Muscle of leg (tissue), 11 donors: ENCODE measurements around the gene ADAM33. TPM values are rescaled to one million over a fixed set of nuclear protein-coding genes. Genes with fewer than 3 reads are reported as not detected.

Experiments used
- DNase-seq: peaks from one replicate; pipeline ENCODE4 v3.0.0; 2013
- H3K27ac ChIP-seq: one replicate; pipeline ENCODE4 v1.5.1; 2013; ENCODE audit warnings: mild to moderate bottlenecking, low read length, control low read depth
- H3K27me3 ChIP-seq: one replicate; pipeline ENCODE4 v1.6.1; 2013; ENCODE audit warnings: low read length; ENCODE audit not compliant: control insufficient read depth, insufficient read depth
- H3K36me3 ChIP-seq: one replicate; pipeline ENCODE4 v1.6.1; 2013; ENCODE audit warnings: low read length; ENCODE audit not compliant: control insufficient read depth, insufficient read depth
- H3K4me1 ChIP-seq: one replicate; pipeline ENCODE4 v1.6.1; 2013; ENCODE audit warnings: low read length; ENCODE audit not compliant: control insufficient read depth, insufficient read depth
- H3K4me3 ChIP-seq: one replicate; pipeline ENCODE4 v1.5.1; 2013; ENCODE audit warnings: low read length, control low read depth
- H3K9me3 ChIP-seq: replicated peaks from 2 replicates; pipeline ENCODE4 v1.6.1; 2013; ENCODE audit warnings: low read depth, low read length; ENCODE audit not compliant: control insufficient read depth
- WGBS: methylation state at CpG from one replicate; pipeline ENCODE4 v1.1.5; 2013; ENCODE audit warnings: missing lambda C conversion rate; ENCODE audit not compliant: insufficient coverage; 5-methylcytosine and 5-hydroxymethylcytosine counted together
- polyA plus RNA-seq, 8 donors: library from polyadenylated mRNA; unstranded; fragments of 120-200 nt; gene quantifications; one replicate each; pipeline versions ENCODE4 v1.2.1 to v1.2.3, GENCODE V29; 2013; ENCODE audit warnings: inconsistent platforms in 1 of 8, low replicate concordance in 1 of 8; ENCODE audit not compliant: insufficient read length in 8 of 8, insufficient read depth in 1 of 8
- total RNA-seq: library from RNA; stranded (reverse); fragments of 120-200 nt; gene quantifications from one replicate; pipeline ENCODE4 v1.2.4, GENCODE V29; 2013

The ADAM33 gene
- total and polyA plus RNA-seq, 9 donors, result 26.1 to 78.3 (median 52.8) TPM

DNA sequence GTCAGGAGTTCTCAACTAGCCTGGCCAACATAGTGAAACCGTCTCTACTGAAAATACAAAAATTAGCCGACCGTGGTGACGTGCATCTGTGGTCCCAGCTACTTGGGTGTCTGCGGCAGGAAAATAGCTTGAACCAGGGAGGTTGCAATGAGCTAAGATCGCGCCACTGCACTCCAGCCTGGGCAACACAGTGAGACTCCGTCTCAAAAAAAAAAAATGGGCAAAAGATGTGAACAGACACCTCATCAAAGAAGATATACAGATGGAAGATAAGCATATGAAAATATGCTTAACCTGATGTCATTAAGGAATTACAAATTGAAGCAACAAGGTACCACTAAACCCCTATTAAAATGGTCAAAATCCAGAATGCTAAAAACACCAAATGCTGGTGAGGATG, 41.5 kb upstream of the ADAM33 start:
- DNase-seq, result no peak

GRCh38 chr20:3721912-3722311, 40.1 kb upstream of the ADAM33 start:
- no peaks in the 10 kb centered on the region for H3K27me3 ChIP-seq
- no peak overlapping the region for H3K4me3 ChIP-seq
- peaks cover under 1% of the 10 kb centered on the region for H3K4me1 ChIP-seq
- no peaks in the 10 kb centered on the region for H3K9me3 ChIP-seq
- no peak for DNase-seq
- no peaks in the 10 kb centered on the region for H3K36me3 ChIP-seq
- no CpG with 5 or more reads among the region's 4 CpGs for WGBS
- H3K27ac ChIP-seq, result no peak overlapping the region

More for the DNA sequence above, 41.5 kb upstream of the ADAM33 start:
- Histone ChIP-seq H3K4me1 (peaks cover 12% of the 10 kb centered on the region), H3K27me3 (peaks cover under 1% of the 10 kb centered on the region), H3K9me3 (no peaks in the 10 kb centered on the region), H3K36me3 (no peaks in the 10 kb centered on the region), H3K4me3 (no peak overlapping the region), H3K27ac (no peak overlapping the region)
- 90% methylated on average over 5 of the region's 8 CpGs for WGBS

DNA sequence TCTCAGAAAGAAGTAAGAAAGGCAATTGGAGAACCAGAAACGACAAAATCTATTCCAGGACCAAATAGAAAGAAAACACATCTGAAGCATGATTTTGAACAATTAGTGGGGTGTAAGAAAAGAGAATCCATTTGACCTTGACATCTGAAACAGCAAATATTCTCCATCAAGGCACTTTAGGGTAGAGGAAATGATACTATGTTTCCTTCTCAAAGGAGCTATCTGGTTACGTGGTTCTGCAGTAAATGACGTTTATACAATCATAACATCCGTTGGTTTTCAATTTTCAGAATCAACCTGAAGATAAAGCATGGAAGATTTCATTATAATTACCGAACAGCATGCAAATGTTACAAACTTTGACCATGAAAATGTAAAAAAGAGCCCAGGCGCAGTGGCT, 38.8 kb upstream of the ADAM33 start:
- no peaks in the 10 kb centered on the region for H3K27me3 ChIP-seq
- H3K9me3 ChIP-seq, result no peaks in the 10 kb centered on the region
- H3K36me3 ChIP-seq, result no peaks in the 10 kb centered on the region
- no peaks in the 10 kb centered on the region for H3K4me1 ChIP-seq
- no peak overlapping the region for H3K4me3 ChIP-seq
- no peak overlapping the region for H3K27ac ChIP-seq
- no peak for DNase-seq
- 72% methylated on average over 2 of the region's 6 CpGs for WGBS

- 100% methylated on average over 1 of the region's 2 CpGs for WGBS
- Histone ChIP-seq H3K9me3 (no peaks in the 10 kb centered on the region), H3K36me3 (no peaks in the 10 kb centered on the region), H3K4me1 (no peaks in the 10 kb centered on the region), H3K27ac (no peak overlapping the region), H3K4me3 (no peak overlapping the region), H3K27me3 (no peaks in the 10 kb centered on the region)
- no peak for DNase-seq
These were observed 38.3 kb upstream of the ADAM33 start for GRCh38 chr20:3720068-3720467.

DNA sequence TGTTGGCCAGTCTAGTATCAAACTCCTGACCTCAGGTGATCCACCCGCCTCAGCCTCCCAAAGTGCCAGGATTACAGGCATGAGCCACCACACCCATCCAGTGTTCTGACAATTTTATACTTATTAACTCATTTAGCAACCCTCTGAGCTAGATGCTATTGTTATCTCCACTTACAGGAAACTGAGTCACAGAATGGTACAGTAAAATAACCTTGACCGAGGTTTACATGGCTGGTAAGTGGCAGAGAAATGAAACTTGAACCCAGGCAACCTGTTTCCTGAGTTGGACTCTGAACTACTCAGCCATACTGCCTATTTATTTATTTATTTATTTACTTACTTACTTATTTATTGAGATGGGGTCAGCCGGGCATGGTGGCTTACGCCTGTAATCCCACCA, 37.2 kb upstream of the ADAM33 start:
- no peak for DNase-seq
- H3K27me3 ChIP-seq, result no peaks in the 10 kb centered on the region
- no peaks in the 10 kb centered on the region for H3K36me3 ChIP-seq
- no peaks in the 10 kb centered on the region for H3K9me3 ChIP-seq
- WGBS, result 94% methylated on average over 3 of the region's 4 CpGs
- H3K4me1 ChIP-seq, result no peaks in the 10 kb centered on the region
- H3K4me3 ChIP-seq, result no peak overlapping the region
- no peak overlapping the region for H3K27ac ChIP-seq

DNA sequence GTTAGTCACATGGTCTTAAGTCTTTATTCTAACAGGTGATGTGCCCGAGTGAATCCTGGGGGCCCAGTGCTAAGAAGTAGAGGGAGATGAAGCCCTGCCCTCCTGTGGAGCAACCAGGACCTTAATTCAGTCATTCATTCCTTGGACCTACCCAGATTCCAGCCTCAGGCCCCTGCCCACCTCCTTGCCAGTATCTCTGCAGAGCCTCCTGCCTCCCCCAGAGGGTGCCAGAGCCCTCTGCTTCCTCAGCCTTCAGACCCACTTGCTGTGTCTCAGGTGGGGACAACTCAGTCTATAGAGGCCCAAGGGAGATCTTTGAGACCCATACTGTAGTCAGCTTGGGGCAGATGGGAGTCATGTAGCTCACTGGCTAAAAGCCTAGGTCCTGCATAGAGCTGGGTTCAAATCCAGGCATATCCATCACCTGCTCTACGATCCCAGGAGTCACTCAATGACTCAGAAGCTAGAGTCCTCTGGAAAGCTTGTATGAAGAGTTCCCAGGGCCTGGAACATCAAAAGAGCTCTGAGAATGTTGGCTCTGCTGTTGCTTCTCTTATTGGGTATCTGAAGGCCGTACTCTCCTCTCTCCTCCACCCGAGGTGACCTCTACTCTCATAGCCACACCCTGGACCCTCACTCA, 34.5 kb upstream of the ADAM33 start:
- Histone ChIP-seq H3K36me3 (no peaks in the 10 kb centered on the region), H3K4me3 (no peak overlapping the region), H3K27ac (no peak overlapping the region), H3K4me1 (peaks cover 10% of the 10 kb centered on the region), H3K9me3 (no peaks in the 10 kb centered on the region), H3K27me3 (no peaks in the 10 kb centered on the region)
- peak; percentile 61 for DNase-seq
- no CpG with 5 or more reads among the region's 4 CpGs for WGBS

GRCh38 chr20:3714092-3714491, 32.3 kb upstream of the ADAM33 start:
- no peak overlapping the region for H3K4me3 ChIP-seq
- H3K4me1 ChIP-seq, result peaks cover 25% of the 10 kb centered on the region
- 68% methylated on average over 2 of the region's 4 CpGs for WGBS
- H3K9me3 ChIP-seq, result no peaks in the 10 kb centered on the region
- no peaks in the 10 kb centered on the region for H3K36me3 ChIP-seq
- peak; percentile 46 for DNase-seq
- H3K27me3 ChIP-seq, result no peaks in the 10 kb centered on the region
- H3K27ac ChIP-seq, result no peak overlapping the region

- Histone ChIP-seq H3K27ac (peak within 1 kb of the TSS; percentile 75), H3K9me3 (no peaks in the 10 kb centered on the region), H3K36me3 (no peaks in the 10 kb centered on the region), H3K4me1 (peaks cover 31% of the 10 kb centered on the region), H3K27me3 (no peaks in the 10 kb centered on the region), H3K4me3 (peak within 1 kb of the TSS; percentile 22)
- peak; percentile 85 for DNase-seq
- 26% methylated on average over 6 of the region's 15 CpGs for WGBS
These were observed 30.6 kb upstream of the ADAM33 start, which contains the start of gene SIGLEC1 for GRCh38 chr20:3712279-3712873. Gene SIGLEC1, minus strand, starts transcription at chr20:3712600. Its CDS starts 5,472 bp downstream, at chr20:3707128.

GRCh38 chr20:3711484-3711941, 29.7 kb upstream of the ADAM33 start:
- Histone ChIP-seq H3K4me3 (peak overlapping the region; percentile 22), H3K9me3 (no peaks in the 10 kb centered on the region), H3K27me3 (no peaks in the 10 kb centered on the region), H3K36me3 (no peaks in the 10 kb centered on the region), H3K27ac (peak overlapping the region; percentile 75), H3K4me1 (peaks cover 39% of the 10 kb centered on the region)
- WGBS, result 40% methylated on average over 3 of the region's 4 CpGs
- peak; percentile 69 for DNase-seq

- Histone ChIP-seq H3K4me3 (peak overlapping the region; percentile 22), H3K9me3 (no peaks in the 10 kb centered on the region), H3K4me1 (peaks cover 46% of the 10 kb centered on the region), H3K27me3 (no peaks in the 10 kb centered on the region), H3K36me3 (no peaks in the 10 kb centered on the region), H3K27ac (peak overlapping the region; percentile 75)
- WGBS, result 23% methylated on average over 15 of the region's 18 CpGs
- peak; percentile 79 for DNase-seq
These were observed 29.1 kb upstream of the ADAM33 start for GRCh38 chr20:3710703-3711483.
